M059J (cell line): ENCODE data around the gene TNFRSF17. TPM values are rescaled to one million over a fixed set of nuclear protein-coding genes. Genes with fewer than 3 reads are reported as not detected.
A peak's percentile ranks its signal among the peaks of the same experiment; 100 is the strongest.

Experiments
- DNase-seq: peaks from one replicate; pipeline ENCODE4 v3.0.0-alpha.2; 2012; ENCODE audit warnings: low read depth
- total RNA-seq: library from RNA; depleted of rRNA; stranded (reverse); fragments of >200 nt; shearing (Covaris generic); gene quantifications from 2 replicates; pipeline ENCODE4 v1.2.3, GENCODE V29; 2014; rRNA removed

TNFRSF17 gene
- total RNA-seq, 1 experiment from 2014 or later = 0.52 TPM

- DNase-seq = peak; percentile 73
These were observed 37.5 kb downstream of the TNFRSF17 start for GRCh38 chr16:12002447-12003006.

GRCh38 chr16:12006637-12007036, 41.6 kb downstream of the TNFRSF17 start:
- no peak for DNase-seq

- no peak for DNase-seq
These were observed 44.5 kb downstream of the TNFRSF17 start for GRCh38 chr16:12009462-12009861.

DNA sequence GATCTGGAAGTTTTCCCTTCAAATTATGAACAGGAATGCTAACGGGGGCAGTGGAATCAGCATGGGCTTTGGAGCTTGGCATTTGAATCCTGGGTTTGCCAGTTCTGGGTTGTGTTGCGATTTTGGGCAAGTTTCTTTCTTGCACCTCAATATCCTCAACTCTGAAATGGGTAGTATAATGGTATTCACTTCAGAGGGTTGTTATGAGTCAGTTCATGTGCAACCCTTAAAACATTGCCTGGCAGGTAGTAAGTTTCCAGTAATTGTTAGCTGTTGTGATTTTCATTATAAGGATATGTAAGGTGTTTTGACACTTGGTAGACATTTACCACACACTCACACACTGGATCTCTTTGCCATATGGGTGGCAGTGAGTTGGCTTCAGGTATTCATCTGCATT, 44.9 kb downstream of the TNFRSF17 start:
- DNase-seq = no peak

GRCh38 chr16:12010388-12011251, 45.6 kb downstream of the TNFRSF17 start:
- no peak for DNase-seq

DNA sequence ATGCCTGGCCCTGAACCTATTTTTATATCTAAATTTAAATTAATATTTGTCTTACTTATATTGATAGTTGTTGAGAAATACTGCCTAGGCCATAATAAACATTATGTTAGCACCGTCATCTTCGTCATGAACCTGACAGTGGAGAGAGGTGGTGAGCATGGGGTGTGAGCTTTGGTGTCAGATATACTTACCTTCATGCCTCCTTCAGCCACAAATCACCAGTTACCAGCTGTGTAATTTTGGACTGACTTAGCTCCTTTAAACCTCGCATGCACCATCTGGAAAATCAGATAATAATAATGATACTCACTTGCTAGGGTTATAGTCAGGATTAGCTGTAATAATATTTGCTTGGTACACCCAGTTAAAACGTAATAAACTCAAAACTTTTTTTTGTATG, 46.6 kb downstream of the TNFRSF17 start:
- no peak for DNase-seq

DNA sequence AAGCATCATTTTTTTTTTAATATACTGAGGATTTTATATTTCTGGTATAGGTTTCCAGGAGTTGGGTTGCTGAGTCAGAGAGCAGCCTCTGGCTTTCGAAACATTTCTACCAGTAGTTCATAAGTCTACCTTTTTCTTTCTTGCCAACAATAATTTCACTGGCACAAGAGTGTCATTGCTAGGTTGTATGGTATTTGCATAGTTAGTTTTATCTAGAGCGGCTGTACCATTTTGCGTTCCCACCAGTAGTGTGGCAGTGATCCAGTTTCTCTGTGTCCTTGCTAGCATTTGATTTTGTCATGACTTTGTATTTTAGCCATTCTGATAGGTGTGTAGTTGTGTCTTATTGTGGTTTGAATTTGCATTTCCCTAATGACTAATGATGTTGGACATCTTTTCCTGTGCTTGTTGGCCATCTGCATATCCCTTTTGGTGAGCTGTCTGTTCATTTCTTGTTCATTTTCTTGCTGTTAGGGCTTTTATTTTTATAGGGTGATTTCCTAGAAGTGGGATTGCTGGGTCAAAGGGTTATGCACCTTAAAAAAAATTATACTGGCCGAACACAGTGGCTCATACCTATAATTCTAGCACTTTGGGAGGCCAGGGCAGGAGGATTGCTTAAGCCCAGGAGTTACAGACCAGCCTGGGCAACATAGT, 51.4 kb downstream of the TNFRSF17 start:
- DNase-seq = peak; percentile 32

GRCh38 chr16:12017558-12017957, 52.5 kb downstream of the TNFRSF17 start:
- DNase-seq = peak; percentile 13

Other genes starting within 250 kb of the TNFRSF17 start
- 46.3 and 52.7 TPM in 2 replicates for gene TXNDC11, start 222.4 kb upstream of the TNFRSF17 start, total RNA-seq
- 17.4 and 40.2 TPM in 2 replicates for gene ZC3H7A, start 168.0 kb upstream of the TNFRSF17 start, total RNA-seq
- gene RSL1D1, start 113.7 kb upstream of the TNFRSF17 start, total RNA-seq = 186 and 260 TPM in 2 replicates
- 77.5 and 139 TPM in 2 replicates for gene GSPT1, start 49.3 kb upstream of the TNFRSF17 start, total RNA-seq
- gene NPIPB2, start 23.2 kb upstream of the TNFRSF17 start, total RNA-seq = 0.96 TPM in 1 of 2 replicates, not detected in the other
- gene SNX29, start 11.5 kb downstream of the TNFRSF17 start, total RNA-seq = 9.6 and 10.0 TPM in 2 replicates